Stimulated activated CD8-positive, alpha-beta memory T cell treated with anti-CD3 and anti-CD28 coated beads, Interleukin-15, amount 100 ng/mL, for 48 hours (primary cell): ENCODE results near the gene CCND2.

ENCODE experiments used
- DNase-seq, 2 donors: peaks; one replicate each; pipeline ENCODE4 v3.0.0-alpha.2; 2020; ENCODE audit warnings: low read depth in 2 of 2

CCND2 gene

GRCh38 chr12:4256043-4256826 lies 17.3 kb upstream of the CCND2 start:
- DNase-seq: no peak

- DNase-seq: no peak
Measured at GRCh38 chr12:4257442-4257841, 16.1 kb upstream of the CCND2 start.

GRCh38 chr12:4259099-4259498 lies 14.5 kb upstream of the CCND2 start:
- DNase-seq: no peak

GRCh38 chr12:4261655-4262054 lies 11.9 kb upstream of the CCND2 start:
- DNase-seq: no peak

DNA sequence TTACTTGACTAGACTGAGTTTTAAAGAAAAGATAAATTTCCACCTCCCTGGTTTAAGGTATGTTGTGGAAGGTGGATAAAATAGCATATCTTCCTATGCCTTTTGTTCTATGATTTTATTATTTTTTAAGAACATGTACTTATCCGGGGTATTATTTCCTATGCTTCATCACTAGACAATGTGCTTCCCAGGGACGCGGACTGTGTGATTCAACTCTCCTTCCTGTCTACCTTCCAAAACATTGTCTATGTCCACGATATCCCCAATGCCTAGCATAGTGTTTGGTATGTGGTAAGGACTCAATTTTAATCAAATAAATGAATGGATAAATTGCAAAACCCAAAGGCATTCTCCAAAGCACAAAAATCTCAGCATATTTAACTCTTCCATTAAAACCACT lies 8.3 kb upstream of the CCND2 start:
- no peak for DNase-seq

GRCh38 chr12:4266990-4267389 lies 6.6 kb upstream of the CCND2 start:
- no peak for DNase-seq

DNA sequence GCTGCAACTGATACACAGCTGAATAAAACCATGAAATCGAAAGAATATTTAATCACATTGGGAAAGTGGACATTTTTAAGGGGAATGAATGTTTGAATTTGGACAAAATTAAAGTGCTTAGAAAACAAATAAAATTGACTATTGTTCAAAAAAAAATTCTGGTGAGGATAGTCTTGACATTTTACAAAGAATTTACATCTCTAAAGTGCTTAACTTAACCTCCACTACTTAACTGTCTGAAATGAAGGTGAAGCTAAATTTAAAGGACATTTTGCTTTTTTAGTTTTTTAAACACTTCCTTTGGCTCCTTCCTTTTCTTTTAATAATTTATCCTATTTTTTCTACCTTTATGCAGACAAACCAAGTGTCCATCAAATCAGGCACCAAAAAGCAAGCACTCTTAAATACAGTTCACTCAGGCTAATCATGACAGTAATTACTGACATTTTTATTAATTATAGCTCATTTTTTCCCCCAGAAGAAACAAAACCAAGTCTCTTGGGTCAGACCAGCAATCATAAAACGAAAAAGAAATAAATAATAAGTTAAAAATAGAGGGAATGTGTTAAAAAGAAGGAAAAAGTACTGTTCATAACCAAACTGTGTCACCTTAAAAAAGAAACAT lies 5.7 kb upstream of the CCND2 start:
- DNase-seq: no peak

DNA sequence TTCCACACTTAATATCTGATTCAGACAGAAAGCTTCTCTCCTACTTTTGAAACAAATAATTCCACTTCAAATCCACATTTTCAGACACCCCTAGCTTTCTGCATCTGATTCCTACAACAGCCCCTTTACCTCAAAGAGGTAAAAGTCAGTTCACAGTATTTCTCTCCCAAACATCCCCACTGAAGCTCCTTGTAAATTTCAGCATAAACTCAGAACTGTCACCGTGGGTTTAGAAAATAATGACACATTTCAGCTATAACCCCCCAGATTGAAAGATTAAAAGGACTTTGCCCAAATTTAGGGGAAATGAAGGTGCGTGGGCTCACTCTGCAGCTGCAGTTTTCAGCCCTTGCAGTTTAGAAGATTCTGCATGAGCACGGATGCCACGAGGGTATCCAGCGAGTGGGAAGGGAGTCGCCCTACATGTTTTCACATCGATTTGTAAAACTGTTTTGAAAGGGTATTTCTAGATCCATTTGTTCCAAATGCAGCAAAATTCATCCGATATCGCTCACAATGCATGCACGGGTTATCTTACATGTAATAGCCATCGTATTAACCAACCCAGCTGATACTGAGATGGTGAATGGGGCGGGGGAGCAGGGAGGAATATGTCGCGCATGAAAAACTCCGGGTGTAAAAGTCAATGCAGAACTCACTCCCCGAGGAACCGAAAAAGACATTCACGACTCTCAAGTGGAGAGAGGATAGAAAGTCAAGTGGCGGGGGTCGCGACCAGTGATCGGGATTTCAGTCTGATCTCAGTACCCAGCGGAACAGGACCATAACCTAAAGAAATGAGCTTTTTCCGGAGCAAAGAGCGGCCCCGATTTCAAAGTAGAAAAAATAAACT lies 5.0 kb upstream of the CCND2 start:
- DNase-seq: no peak

GRCh38 chr12:4269279-4269991 lies 4.1 kb upstream of the CCND2 start:
- DNase-seq: peak; percentile 90 to 93

DNA sequence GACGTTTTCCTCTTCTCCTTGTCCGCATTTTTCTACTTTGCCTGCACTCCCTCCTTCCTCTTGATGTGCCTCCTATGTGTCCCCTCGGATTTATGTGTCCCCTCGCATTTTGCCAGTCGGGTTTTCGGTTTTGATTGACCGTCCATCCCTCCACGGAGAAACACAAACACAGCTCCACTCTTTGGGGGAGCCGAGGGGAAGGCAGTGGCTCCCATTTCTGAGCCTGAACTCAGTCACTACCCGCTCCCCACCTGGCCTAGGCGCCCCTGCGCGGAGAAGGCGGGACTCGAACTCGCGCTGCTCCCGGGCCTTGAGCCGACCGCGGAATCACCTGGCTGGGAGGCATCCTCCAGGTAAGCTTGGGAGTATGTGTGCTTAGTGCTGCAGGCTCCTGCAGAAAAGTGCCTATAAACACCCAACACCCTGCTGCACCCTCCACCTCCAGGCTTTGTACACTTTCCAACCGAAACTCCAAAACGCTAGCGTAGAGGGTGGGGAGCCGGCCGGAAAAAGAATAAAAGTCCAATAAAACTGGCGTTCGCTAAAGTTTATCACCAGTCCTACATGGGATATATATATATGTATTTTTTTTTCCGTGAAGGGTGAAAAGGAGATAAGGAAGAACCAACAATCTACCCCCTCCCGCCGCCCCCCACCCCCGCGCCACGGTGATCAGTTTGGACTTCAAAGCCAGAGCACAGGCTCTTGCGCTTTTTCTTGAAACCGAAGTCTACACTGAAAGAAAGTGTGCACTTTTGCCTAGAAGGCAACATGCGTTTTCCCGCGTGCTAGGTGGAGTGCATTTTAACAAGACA lies 3.3 kb upstream of the CCND2 start:
- DNase-seq: no peak

DNA sequence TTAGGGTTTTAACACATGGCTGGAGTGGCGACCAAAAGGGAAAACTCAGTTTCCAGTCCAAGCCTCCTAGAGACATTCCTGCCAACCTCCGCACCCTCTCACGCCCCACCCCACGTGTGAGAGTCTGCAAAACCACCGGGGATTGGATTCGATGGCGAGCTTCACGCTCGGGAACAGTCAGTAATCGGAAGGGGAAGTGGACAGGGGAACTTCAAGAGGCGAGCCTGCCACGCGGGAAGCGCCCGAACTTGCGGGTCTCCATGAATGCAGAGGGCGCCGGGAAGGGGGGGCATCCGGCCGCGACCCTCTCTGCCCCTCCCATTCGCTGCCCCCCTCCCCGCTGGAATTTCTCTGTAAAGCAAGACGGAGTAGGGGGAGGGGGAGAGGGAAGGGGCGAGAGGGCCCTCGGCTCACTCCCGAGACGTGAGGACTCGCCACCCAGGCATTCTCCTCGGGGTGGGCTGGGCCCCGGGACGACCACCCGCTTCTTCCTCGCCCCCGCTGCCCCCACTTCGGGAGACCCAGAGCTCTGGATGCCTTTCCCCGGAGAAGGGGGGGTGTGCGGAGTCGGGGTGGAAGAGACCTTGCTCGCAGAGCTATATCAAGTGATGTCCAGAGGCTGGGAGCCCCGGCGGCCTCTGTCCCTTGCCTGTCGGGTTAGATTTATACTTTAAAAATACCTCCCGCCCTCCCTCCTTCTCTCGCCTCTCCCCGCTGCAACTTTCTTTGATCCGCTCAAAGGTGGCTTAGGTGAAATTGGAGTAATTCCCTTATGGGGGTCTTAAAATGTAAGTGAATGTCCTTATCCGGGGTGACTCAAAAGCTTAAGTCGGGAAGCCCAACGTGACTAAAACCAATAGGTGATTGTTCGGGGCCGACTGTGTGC lies 2.5 kb upstream of the CCND2 start:
- no peak for DNase-seq

GRCh38 chr12:4271717-4272423 lies 1.7 kb upstream of the CCND2 start:
- peak; percentile 81 for DNase-seq

GRCh38 chr12:4272424-4273272 lies 914 bp upstream of the CCND2 start:
- peak; percentile 77 to 83 for DNase-seq

GRCh38 chr12:4273273-4273651 lies 300 bp upstream of the CCND2 start:
- no peak for DNase-seq

DNA sequence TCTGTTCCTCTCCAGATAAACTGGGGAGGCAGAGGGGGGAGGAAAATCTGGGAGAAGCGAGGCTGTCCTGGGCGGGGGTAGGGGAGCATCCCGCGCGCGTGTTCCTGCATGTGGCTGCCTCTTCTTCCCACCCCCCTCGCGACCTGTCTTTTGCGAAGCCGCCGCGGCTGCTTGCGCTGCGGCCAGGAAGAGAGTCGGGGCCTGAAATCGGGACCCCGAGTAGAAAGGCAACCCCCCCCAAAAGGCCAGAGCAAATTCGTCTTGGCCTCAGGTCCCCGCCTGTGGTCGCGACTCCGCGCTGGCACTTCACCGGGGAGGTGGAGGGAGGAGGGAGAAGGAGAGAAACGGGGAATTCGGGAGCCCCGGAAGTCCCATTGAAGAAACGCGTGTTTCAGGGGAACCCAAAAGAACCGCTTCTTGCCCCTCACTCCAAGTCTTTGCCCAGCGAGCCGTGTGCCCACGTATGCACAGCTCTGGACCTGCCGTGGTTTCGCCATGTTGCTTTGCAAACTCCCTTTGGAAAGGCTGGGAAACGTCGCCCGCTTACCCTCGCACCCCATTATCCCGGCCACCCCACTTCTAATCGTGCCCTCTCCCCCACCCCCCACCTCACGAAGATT lies 944 bp downstream of the CCND2 start:
- no peak for DNase-seq

- no peak for DNase-seq
Measured at GRCh38 chr12:4275016-4275869, 1.7 kb downstream of the CCND2 start.

GRCh38 chr12:4275870-4276301 lies 2.3 kb downstream of the CCND2 start:
- no peak for DNase-seq
